ENCODE measurements around the gene VPS36.
A peak's percentile ranks its signal among the peaks of the same experiment; 100 is the strongest.

VPS36 gene

GRCh38 chr13:52455677-52456041 lies 5.2 kb upstream of the VPS36 start:
- Histone ChIP-seq H3K27me3 (ENCODE audit: control insufficient read depth, insufficient read depth, low read length) (no peaks in the 10 kb centered on the region), H3K9ac (ENCODE audit: low read length) (peak overlapping the region; percentile 93), H3K4me1 (ENCODE audit: control insufficient read depth, insufficient read depth, low read length) (peaks cover 4% of the 10 kb centered on the region; the same call in 1 of the 2 replicates), H3K9me3 (ENCODE audit: control insufficient read depth, insufficient read depth, low read depth, low read length) (no peaks in the 10 kb centered on the region), H3K36me3 (ENCODE audit: control insufficient read depth, insufficient read depth, low read length) (peaks cover 34% of the 10 kb centered on the region), H3K27ac (ENCODE audit: low read depth, low read length) (peak overlapping the region; percentile 63; the same call in 1 of the 2 replicates), H3K4me3 (ENCODE audit: low read depth, low read length) (peak overlapping the region; percentile 69)

- peak within 1 kb of the TSS; percentile 63; the same call in 1 of the 2 replicates for H3K27ac ChIP-seq (ENCODE audit: low read depth, low read length)
- H3K9me3 ChIP-seq (ENCODE audit: control insufficient read depth, insufficient read depth, low read depth, low read length): no peaks in the 10 kb centered on the region
- H3K27me3 ChIP-seq (ENCODE audit: control insufficient read depth, insufficient read depth, low read length): no peaks in the 10 kb centered on the region
- peaks cover 30% of the 10 kb centered on the region for H3K36me3 ChIP-seq (ENCODE audit: control insufficient read depth, insufficient read depth, low read length)
- H3K4me1 ChIP-seq (ENCODE audit: control insufficient read depth, insufficient read depth, low read length): peaks cover 4% of the 10 kb centered on the region; the same call in 1 of the 2 replicates
- peak within 1 kb of the TSS; percentile 69 for H3K4me3 ChIP-seq (ENCODE audit: low read depth, low read length)
- peak within 1 kb of the TSS; percentile 93 for H3K9ac ChIP-seq (ENCODE audit: low read length)
These were observed 4.6 kb upstream of the VPS36 start, which contains the start of gene CKAP2 for GRCh38 chr13:52454820-52455676. TSS of gene CKAP2 (plus strand) at chr13:52455478. CDS start at chr13:52455557, 79 bp downstream.

- Histone ChIP-seq H3K9me3 (ENCODE audit: control insufficient read depth, insufficient read depth, low read depth, low read length) (no peaks in the 10 kb centered on the region), H3K27ac (ENCODE audit: low read depth, low read length) (no peak overlapping the region), H3K4me3 (ENCODE audit: low read depth, low read length) (peak overlapping the region; percentile 69), H3K36me3 (ENCODE audit: control insufficient read depth, insufficient read depth, low read length) (peaks cover 25% of the 10 kb centered on the region), H3K9ac (ENCODE audit: low read length) (peak overlapping the region; percentile 93), H3K27me3 (ENCODE audit: control insufficient read depth, insufficient read depth, low read length) (no peaks in the 10 kb centered on the region), H3K4me1 (ENCODE audit: control insufficient read depth, insufficient read depth, low read length) (peaks cover 4% of the 10 kb centered on the region; the same call in 1 of the 2 replicates)
These were observed 4.0 kb upstream of the VPS36 start for GRCh38 chr13:52454459-52454819.

- no peak overlapping the region for H3K27ac ChIP-seq (ENCODE audit: low read depth, low read length)
- no peaks in the 10 kb centered on the region for H3K9me3 ChIP-seq (ENCODE audit: control insufficient read depth, insufficient read depth, low read depth, low read length)
- H3K9ac ChIP-seq (ENCODE audit: low read length): no peak overlapping the region
- no peaks in the 10 kb centered on the region for H3K27me3 ChIP-seq (ENCODE audit: control insufficient read depth, insufficient read depth, low read length)
- no peak overlapping the region for H3K4me3 ChIP-seq (ENCODE audit: low read depth, low read length)
- peaks cover 10% of the 10 kb centered on the region for H3K36me3 ChIP-seq (ENCODE audit: control insufficient read depth, insufficient read depth, low read length)
- H3K4me1 ChIP-seq (ENCODE audit: control insufficient read depth, insufficient read depth, low read length): peaks cover 4% of the 10 kb centered on the region; the same call in 1 of the 2 replicates
These were observed 2.0 kb upstream of the VPS36 start for GRCh38 chr13:52452470-52452869.

GRCh38 chr13:52451135-52451804 lies 836 bp upstream of the VPS36 start:
- H3K27me3 ChIP-seq (ENCODE audit: control insufficient read depth, insufficient read depth, low read length): no peaks in the 10 kb centered on the region
- H3K9ac ChIP-seq (ENCODE audit: low read length): no peak overlapping the region
- no peak overlapping the region for H3K27ac ChIP-seq (ENCODE audit: low read depth, low read length)
- no peaks in the 10 kb centered on the region for H3K9me3 ChIP-seq (ENCODE audit: control insufficient read depth, insufficient read depth, low read depth, low read length)
- H3K4me3 ChIP-seq (ENCODE audit: low read depth, low read length): peak overlapping the region; percentile 78; the same call in 1 of the 2 replicates
- peaks cover 4% of the 10 kb centered on the region; the same call in 1 of the 2 replicates for H3K4me1 ChIP-seq (ENCODE audit: control insufficient read depth, insufficient read depth, low read length)
- no peaks in the 10 kb centered on the region for H3K36me3 ChIP-seq (ENCODE audit: control insufficient read depth, insufficient read depth, low read length)

GRCh38 chr13:52450793-52451116 lies 321 bp upstream of the VPS36 start:
- H3K9ac ChIP-seq (ENCODE audit: low read length): no peak overlapping the region
- no peak overlapping the region for H3K27ac ChIP-seq (ENCODE audit: low read depth, low read length)
- H3K4me3 ChIP-seq (ENCODE audit: low read depth, low read length): peak overlapping the region; percentile 78
- no peaks in the 10 kb centered on the region for H3K27me3 ChIP-seq (ENCODE audit: control insufficient read depth, insufficient read depth, low read length)
- H3K9me3 ChIP-seq (ENCODE audit: control insufficient read depth, insufficient read depth, low read depth, low read length): no peaks in the 10 kb centered on the region
- peaks cover 4% of the 10 kb centered on the region; the same call in 1 of the 2 replicates for H3K4me1 ChIP-seq (ENCODE audit: control insufficient read depth, insufficient read depth, low read length)
- H3K36me3 ChIP-seq (ENCODE audit: control insufficient read depth, insufficient read depth, low read length): no peaks in the 10 kb centered on the region

- Histone ChIP-seq H3K27me3 (ENCODE audit: control insufficient read depth, insufficient read depth, low read length) (no peaks in the 10 kb centered on the region), H3K4me1 (ENCODE audit: control insufficient read depth, insufficient read depth, low read length) (peaks cover 3% of the 10 kb centered on the region; the same call in 1 of the 2 replicates), H3K27ac (ENCODE audit: low read depth, low read length) (peak overlapping the region; percentile 82; the same call in 1 of the 2 replicates), H3K4me3 (ENCODE audit: low read depth, low read length) (peak overlapping the region; percentile 78), H3K36me3 (ENCODE audit: control insufficient read depth, insufficient read depth, low read length) (peaks cover 3% of the 10 kb centered on the region; the same call in 1 of the 2 replicates), H3K9me3 (ENCODE audit: control insufficient read depth, insufficient read depth, low read depth, low read length) (no peaks in the 10 kb centered on the region), H3K9ac (ENCODE audit: low read length) (peak overlapping the region; percentile 99)
These were observed 963 bp downstream of the VPS36 start for GRCh38 chr13:52449331-52450011.

GRCh38 chr13:52447815-52448552 lies 2.5 kb downstream of the VPS36 start:
- no peaks in the 10 kb centered on the region for H3K27me3 ChIP-seq (ENCODE audit: control insufficient read depth, insufficient read depth, low read length)
- no peak overlapping the region for H3K4me3 ChIP-seq (ENCODE audit: low read depth, low read length)
- H3K27ac ChIP-seq (ENCODE audit: low read depth, low read length): no peak overlapping the region
- H3K36me3 ChIP-seq (ENCODE audit: control insufficient read depth, insufficient read depth, low read length): peaks cover 3% of the 10 kb centered on the region; the same call in 1 of the 2 replicates
- H3K4me1 ChIP-seq (ENCODE audit: control insufficient read depth, insufficient read depth, low read length): no peaks in the 10 kb centered on the region
- H3K9ac ChIP-seq (ENCODE audit: low read length): no peak overlapping the region
- H3K9me3 ChIP-seq (ENCODE audit: control insufficient read depth, insufficient read depth, low read depth, low read length): no peaks in the 10 kb centered on the region

GRCh38 chr13:52447354-52447753 lies 3.1 kb downstream of the VPS36 start:
- H3K9ac ChIP-seq (ENCODE audit: low read length): no peak overlapping the region
- peaks cover 3% of the 10 kb centered on the region; the same call in 1 of the 2 replicates for H3K36me3 ChIP-seq (ENCODE audit: control insufficient read depth, insufficient read depth, low read length)
- H3K27me3 ChIP-seq (ENCODE audit: control insufficient read depth, insufficient read depth, low read length): no peaks in the 10 kb centered on the region
- H3K4me1 ChIP-seq (ENCODE audit: control insufficient read depth, insufficient read depth, low read length): no peaks in the 10 kb centered on the region
- no peak overlapping the region for H3K27ac ChIP-seq (ENCODE audit: low read depth, low read length)
- no peaks in the 10 kb centered on the region for H3K9me3 ChIP-seq (ENCODE audit: control insufficient read depth, insufficient read depth, low read depth, low read length)
- H3K4me3 ChIP-seq (ENCODE audit: low read depth, low read length): no peak overlapping the region

- no peaks in the 10 kb centered on the region for H3K9me3 ChIP-seq (ENCODE audit: control insufficient read depth, insufficient read depth, low read depth, low read length)
- H3K4me1 ChIP-seq (ENCODE audit: control insufficient read depth, insufficient read depth, low read length): no peaks in the 10 kb centered on the region
- no peak overlapping the region for H3K9ac ChIP-seq (ENCODE audit: low read length)
- no peak overlapping the region for H3K4me3 ChIP-seq (ENCODE audit: low read depth, low read length)
- peaks cover 4% of the 10 kb centered on the region; the same call in 1 of the 2 replicates for H3K36me3 ChIP-seq (ENCODE audit: control insufficient read depth, insufficient read depth, low read length)
- H3K27me3 ChIP-seq (ENCODE audit: control insufficient read depth, insufficient read depth, low read length): no peaks in the 10 kb centered on the region
- H3K27ac ChIP-seq (ENCODE audit: low read depth, low read length): no peak overlapping the region
These were observed 4.2 kb downstream of the VPS36 start for GRCh38 chr13:52446265-52446664.
